GM18498 (cell line): ENCODE measurements around the gene NPW.
"Not testable (repeated sequence)": the region's sequence is repeated elsewhere in the genome, so short reads cannot be mapped to it uniquely, and the experiment has no call there.

Experiments
- ATAC-seq: cut with Tn5 transposase; IDR thresholded peaks from one replicate; pipeline ENCODE4 v1.9.1; 2021; ENCODE audit warnings: mild to moderate bottlenecking, moderate library complexity; ENCODE audit not compliant: unreplicated experiment

NPW gene

GRCh38 chr16:2001456-2002355, 17.9 kb upstream of the NPW start:
- no peak for ATAC-seq

GRCh38 chr16:2002406-2003230, 17.0 kb upstream of the NPW start:
- no peak for ATAC-seq

- ATAC-seq: no peak
Measured at GRCh38 chr16:2003231-2003826, 16.3 kb upstream of the NPW start.

GRCh38 chr16:2003827-2004641, 15.6 kb upstream of the NPW start:
- peak; percentile 69 for ATAC-seq

- no peak for ATAC-seq
Measured at GRCh38 chr16:2004795-2005517, 14.6 kb upstream of the NPW start.

- ATAC-seq: no peak
Measured at GRCh38 chr16:2005646-2006045, 13.9 kb upstream of the NPW start.

- no peak for ATAC-seq
Measured at GRCh38 chr16:2006317-2006716, 13.3 kb upstream of the NPW start.

- ATAC-seq: no peak
Measured at GRCh38 chr16:2007081-2007836, 12.3 kb upstream of the NPW start.

- ATAC-seq: no peak
Measured at GRCh38 chr16:2008009-2008526, 11.5 kb upstream of the NPW start.

- no peak for ATAC-seq
Measured at GRCh38 chr16:2008631-2009163, 10.9 kb upstream of the NPW start.

GRCh38 chr16:2009164-2009711, 10.3 kb upstream of the NPW start:
- ATAC-seq: peak; percentile 41

- ATAC-seq: peak; percentile 88
Measured at GRCh38 chr16:2009791-2010510, 9.6 kb upstream of the NPW start, which contains the start of gene ZNF598. ZNF598 (minus strand) TSS chr16:2009821.

- ATAC-seq: not testable (repeated sequence)
Measured at GRCh38 chr16:2011726-2012125, 7.9 kb upstream of the NPW start.

GRCh38 chr16:2013527-2013926, 6.1 kb upstream of the NPW start:
- no peak for ATAC-seq

GRCh38 chr16:2015117-2015946, 4.3 kb upstream of the NPW start:
- no peak for ATAC-seq

GRCh38 chr16:2015947-2016208, 3.7 kb upstream of the NPW start:
- ATAC-seq: no peak

- no peak for ATAC-seq
Measured at GRCh38 chr16:2016407-2016922, 3.1 kb upstream of the NPW start.
